Subcutaneous adipose tissue (tissue), 4 donors: ENCODE results near the gene DGKD. TPM values are rescaled to one million over a fixed set of nuclear protein-coding genes. Genes with fewer than 3 reads are reported as not detected.

Source experiments
- total RNA-seq, 4 donors: library from RNA; depleted of rRNA; stranded (reverse); fragments of >200 nt; gene quantifications; one replicate each; pipeline ENCODE4 v1.1.0, GENCODE V29; 2016
- TF ChIP-seq, protein P1 (sequence below): fragments of 450-650 bp; IDR thresholded peaks from one replicate; pipeline ENCODE4 v1.5.1; 2016; ENCODE audit warnings: low read depth, mild to moderate bottlenecking, control low read depth, antibody characterized with exemption, moderate library complexity

Gene DGKD
- total RNA-seq, 4 donors from 2014 or later, result 13.0 to 24.9 (median 17.8) TPM

DNA sequence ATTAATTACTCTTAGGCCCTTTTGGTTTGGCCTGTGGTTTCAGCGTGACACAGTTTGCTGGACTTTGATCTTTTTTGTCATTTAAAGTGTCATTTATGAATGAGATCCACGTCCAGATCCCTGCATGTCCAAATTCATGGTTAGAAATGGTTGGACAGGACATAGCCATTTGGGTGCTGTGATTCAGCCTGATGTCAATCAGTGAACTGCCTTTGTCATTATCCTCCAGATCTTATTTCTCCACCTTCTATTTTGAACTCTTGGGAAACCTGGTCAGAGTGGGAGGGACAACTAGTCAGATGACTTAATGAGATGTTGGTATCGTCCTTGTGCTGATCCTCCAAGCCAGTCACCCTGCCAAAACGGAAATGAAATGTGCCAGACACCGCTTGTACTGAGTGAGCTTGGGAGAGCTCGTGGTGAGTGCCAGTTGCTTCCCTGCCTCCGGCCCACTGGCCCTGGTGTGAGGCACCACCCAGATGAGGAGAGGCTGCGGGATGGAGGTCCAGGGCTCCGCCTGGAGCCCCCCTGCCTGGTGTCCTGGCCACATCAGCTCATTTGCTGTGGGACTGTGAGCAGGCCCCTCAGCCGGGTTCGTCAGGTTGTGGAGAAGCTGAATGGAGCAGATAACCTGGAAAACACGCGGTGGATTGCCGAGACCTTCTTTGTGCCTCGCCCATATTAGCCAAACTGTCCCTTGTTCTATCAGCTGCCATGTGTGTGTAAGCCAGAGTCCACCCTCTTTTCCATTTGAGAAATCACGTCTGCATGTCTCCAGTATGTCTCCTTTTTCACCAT lies 70.1 kb downstream of the DGKD start:
- TF ChIP-seq, protein P1, sequence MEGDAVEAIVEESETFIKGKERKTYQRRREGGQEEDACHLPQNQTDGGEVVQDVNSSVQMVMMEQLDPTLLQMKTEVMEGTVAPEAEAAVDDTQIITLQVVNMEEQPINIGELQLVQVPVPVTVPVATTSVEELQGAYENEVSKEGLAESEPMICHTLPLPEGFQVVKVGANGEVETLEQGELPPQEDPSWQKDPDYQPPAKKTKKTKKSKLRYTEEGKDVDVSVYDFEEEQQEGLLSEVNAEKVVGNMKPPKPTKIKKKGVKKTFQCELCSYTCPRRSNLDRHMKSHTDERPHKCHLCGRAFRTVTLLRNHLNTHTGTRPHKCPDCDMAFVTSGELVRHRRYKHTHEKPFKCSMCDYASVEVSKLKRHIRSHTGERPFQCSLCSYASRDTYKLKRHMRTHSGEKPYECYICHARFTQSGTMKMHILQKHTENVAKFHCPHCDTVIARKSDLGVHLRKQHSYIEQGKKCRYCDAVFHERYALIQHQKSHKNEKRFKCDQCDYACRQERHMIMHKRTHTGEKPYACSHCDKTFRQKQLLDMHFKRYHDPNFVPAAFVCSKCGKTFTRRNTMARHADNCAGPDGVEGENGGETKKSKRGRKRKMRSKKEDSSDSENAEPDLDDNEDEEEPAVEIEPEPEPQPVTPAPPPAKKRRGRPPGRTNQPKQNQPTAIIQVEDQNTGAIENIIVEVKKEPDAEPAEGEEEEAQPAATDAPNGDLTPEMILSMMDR, result no peak

DNA sequence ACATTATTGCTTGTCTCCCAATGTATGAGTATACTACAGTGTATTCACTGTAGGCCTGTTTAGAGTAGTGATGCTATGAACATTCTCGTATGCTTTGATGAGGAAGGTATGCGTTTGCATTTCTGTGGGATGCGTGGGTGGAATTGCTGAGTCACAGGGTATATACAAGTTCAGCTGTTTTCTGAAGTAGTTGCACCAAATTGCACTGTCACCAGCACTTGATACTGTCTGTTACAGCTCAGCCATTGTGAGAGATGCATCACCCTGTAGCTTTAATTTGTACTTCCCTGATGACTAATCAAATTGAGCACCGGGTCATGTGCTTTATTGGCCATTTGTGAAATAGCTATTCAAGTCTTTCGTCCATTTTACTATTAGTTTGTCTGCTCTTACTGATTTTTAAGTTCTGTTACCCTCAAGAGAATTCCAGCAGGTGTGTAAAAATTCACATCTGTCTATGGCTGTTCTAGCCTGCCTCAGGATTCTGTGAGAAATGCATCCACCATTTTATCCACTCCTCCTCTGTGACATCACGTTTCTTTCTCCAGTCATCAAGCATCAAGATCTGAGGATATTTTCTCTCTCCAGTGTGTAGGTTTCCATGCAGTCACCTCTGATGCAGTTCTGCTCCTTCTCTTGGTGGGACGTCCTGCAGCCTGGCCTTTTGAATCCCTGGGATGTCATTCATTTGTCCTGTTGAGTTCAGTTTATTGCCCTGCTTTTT lies 72.5 kb downstream of the DGKD start:
- TF ChIP-seq, protein P1, result no peak

DNA sequence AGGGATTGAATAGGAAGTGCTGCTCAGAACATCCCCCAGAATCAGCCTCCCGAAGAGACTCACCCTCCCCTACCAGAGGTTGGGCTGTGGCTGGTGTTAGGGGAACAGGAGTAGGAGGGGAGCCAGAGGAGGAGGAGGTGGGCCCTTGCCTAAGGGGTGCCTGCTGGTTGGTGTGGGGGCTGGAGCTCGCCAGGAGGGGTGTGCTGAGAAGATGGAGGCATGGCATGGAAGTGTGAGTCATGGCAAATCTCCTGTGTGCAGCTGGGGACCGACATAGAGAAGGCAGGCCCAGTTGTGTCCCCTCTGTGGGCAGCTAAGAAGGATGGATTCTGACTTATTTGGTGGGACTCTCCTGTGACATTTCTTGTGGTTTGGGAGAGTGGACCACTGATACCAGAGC lies 73.7 kb downstream of the DGKD start:
- TF ChIP-seq, protein P1, result no peak

DNA sequence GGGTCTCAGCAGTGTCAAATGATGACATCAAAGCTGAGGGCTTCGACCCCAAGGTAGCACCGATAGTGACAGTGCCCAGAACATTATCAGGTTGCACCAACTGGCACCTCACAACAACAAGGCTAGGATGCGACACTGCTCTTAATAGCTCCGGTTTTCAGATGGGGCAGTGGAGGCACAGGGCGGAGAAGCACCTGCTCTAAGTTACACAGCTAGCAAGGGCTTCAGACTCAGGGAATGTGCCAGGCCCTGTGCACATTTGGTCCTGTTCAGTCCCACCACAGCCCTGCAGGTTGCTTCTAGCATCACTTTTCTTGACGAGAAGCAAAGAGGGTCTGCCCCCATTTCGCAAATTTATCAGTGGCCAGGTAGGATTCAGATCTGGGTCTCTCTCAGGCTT lies 74.1 kb downstream of the DGKD start:
- TF ChIP-seq, protein P1, result no peak

DNA sequence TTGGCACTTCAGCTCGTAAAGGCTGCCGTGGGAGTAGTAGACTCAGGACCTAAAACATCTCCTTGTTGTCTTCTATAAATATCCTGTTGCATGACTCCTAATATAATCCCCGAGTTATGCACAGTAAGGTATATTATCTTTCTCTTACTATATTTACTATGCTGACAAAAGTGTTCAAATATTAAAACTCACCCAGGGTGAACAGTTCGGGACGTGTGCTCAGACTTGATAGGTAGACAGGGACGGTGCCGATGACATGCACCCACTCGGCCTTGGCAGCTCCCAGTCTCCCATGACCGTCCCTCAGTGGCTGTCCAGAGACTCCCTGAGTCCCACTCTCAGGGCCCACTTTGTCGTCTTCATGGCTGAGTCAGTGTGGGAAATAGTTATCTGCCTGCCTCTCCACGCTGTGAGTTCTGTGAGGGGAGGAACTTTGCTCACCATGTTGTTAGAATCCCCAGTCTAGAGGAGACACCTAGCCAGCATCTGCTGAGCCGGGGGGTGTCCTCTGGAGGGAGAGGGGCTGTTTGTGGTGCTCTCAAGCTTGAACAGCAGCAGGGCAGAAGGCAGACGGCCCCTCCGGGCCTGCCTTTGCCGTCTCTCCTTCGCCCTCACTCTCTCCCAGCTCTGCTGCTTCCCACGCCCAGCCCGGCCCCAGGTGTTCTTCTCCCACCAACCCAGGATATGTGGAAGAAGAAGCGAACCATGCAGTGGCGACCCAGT lies 75.0 kb downstream of the DGKD start:
- TF ChIP-seq, protein P1, result no peak

DNA sequence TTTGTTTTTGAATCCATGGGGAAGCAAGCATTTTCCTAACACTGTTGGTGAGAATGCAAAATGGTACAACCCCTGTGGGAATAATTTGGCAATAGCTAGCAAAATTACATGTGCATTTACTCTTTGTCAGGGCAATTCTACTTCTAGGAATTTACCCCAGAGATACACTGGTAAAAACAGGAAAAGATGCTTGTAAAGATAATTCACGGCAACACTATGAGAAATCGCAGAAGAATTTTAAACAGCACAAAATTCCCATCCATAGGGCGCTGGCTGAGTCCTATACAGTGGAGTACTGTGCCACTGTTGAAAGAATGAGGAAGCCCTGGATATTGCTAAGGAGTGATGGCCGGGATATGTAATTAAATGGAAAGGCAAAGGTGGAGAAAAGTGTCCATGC lies 75.8 kb downstream of the DGKD start:
- TF ChIP-seq, protein P1, result no peak

DNA sequence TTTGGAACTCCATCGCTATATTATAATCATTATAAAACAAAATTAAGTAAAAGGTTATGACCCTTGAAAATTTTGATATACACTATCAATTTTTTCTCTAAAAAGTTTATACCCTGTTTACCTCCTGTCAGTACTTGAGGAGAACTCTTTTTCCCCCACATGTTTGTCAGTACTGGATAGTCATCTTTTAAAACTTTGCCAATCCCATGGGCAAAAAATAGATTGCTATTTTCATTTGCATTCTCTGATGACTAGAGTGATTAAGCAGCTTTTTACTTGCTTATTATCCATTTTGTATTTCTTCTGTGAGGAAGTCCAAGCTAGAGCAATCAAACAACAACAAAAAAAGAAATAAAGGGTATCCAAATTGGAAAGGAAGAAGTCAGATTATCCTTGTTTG lies 76.4 kb downstream of the DGKD start:
- TF ChIP-seq, protein P1, result no peak
